HUES6 (cell line): ENCODE measurements around the gene HCAR3.

Experiments
- H3K27ac ChIP-seq: 2 replicates; pipeline ENCODE4 v1.7.0; 2013; ENCODE audit warnings: low read depth, mild to moderate bottlenecking, low read length, inconsistent platforms
- H3K27me3 ChIP-seq: 2 replicates; pipeline ENCODE4 v1.6.1; 2013; ENCODE audit warnings: low read length; ENCODE audit not compliant: control insufficient read depth, insufficient read depth
- H3K36me3 ChIP-seq: 2 replicates; pipeline ENCODE4 v1.6.1; 2013; ENCODE audit warnings: low read length; ENCODE audit not compliant: control insufficient read depth, insufficient read depth
- H3K4me1 ChIP-seq: 2 replicates; pipeline ENCODE4 v1.6.1; 2013; ENCODE audit warnings: low read length; ENCODE audit not compliant: control insufficient read depth, insufficient read depth
- H3K4me3 ChIP-seq: 2 replicates; pipeline ENCODE4 v1.5.1; 2013; ENCODE audit warnings: low read depth, low read length
- H3K9ac ChIP-seq: one replicate; pipeline ENCODE4 v1.6.1; 2013; ENCODE audit warnings: mild to moderate bottlenecking, low read length
- H3K9me3 ChIP-seq: 2 replicates; pipeline ENCODE4 v1.6.1; 2013; ENCODE audit warnings: low read depth, low read length; ENCODE audit not compliant: control insufficient read depth, insufficient read depth

HCAR3 gene

DNA sequence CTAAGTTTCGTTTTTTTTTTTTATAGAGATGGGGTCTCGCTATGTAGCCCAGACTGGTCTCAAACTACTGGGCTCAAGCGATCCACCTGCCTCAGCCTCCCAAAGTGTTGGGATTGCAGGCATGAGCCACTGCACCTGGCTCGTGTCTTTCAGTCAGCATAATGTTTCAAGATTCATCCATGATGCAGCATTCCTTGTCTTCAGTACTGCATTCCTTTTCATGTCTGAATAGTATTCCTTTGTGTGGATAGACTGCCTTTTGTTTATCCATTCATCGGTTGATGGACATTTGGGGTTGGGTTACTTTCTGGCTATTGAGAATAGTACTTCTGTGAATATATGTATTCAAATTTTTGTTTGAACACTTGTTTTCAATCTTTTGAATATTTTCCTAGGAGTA is 50.9 kb downstream of the HCAR3 start:
- H3K9ac ChIP-seq: no peak overlapping the region
- no peak overlapping the region for H3K4me3 ChIP-seq
- H3K9me3 ChIP-seq: no peaks in the 10 kb centered on the region
- no peak overlapping the region for H3K27ac ChIP-seq
- no peaks in the 10 kb centered on the region for H3K36me3 ChIP-seq
- H3K4me1 ChIP-seq: no peaks in the 10 kb centered on the region
- H3K27me3 ChIP-seq: no peaks in the 10 kb centered on the region

DNA sequence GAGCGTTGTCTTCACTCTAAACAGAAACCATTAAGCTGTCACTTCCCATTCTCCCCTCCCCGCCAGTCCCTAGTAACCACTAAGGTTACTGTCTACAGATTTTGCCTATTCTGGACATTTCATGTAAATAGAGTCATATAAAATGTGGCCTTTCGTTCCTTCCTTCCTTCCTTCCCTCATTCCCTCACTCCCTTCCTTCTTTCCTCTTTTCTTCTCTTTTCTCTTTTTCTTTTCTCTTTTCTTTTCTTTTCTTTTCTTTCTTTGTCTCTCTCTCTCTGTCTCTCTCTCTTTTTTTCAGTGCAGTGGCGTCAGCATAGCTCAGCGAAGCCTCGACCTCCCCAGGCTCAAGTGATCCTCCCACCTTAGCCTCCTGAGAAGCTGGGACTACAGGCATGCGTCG is 51.3 kb downstream of the HCAR3 start:
- Histone ChIP-seq H3K9me3 (no peaks in the 10 kb centered on the region), H3K4me3 (no peak overlapping the region), H3K9ac (no peak overlapping the region), H3K4me1 (no peaks in the 10 kb centered on the region), H3K36me3 (no peaks in the 10 kb centered on the region), H3K27ac (no peak overlapping the region), H3K27me3 (no peaks in the 10 kb centered on the region)
